Upper lobe of left lung (tissue), 6 donors: ENCODE data around the gene ZNF639. TPM values are rescaled to one million over a fixed set of nuclear protein-coding genes. Genes with fewer than 3 reads are reported as not detected.

Source experiments
- ATAC-seq, 2 donors: fragments of 200-7000 bp; cut with Tn5 transposase; one replicate each; pipeline ENCODE4 v1.9.1; 2022; ENCODE audit warnings: mild to moderate bottlenecking in 2 of 2, moderate library complexity in 2 of 2; ENCODE audit not compliant: low FRiP score in 2 of 2
- DNase-seq, 2 donors: peaks; one replicate each; pipeline ENCODE4 v3.0.0-alpha.2; 2019 to 2020
- H3K27ac ChIP-seq, 4 donors: fragments of 200-600 bp; sonication (generic); one replicate each; pipeline ENCODE4 v1.5.1; 2016 to 2019
- H3K27me3 ChIP-seq, 4 donors: fragments of 200-600 bp; sonication (generic); one replicate each; pipeline ENCODE4 v1.5.1; 2017 to 2019
- H3K36me3 ChIP-seq, 4 donors: fragments of 200-600 bp; sonication (generic); one replicate each; pipeline ENCODE4 v1.5.1; 2016 to 2019
- H3K4me1 ChIP-seq, 4 donors: fragments of 200-600 bp; sonication (generic); one replicate each; pipeline ENCODE4 v1.5.1; 2018 to 2019
- H3K4me3 ChIP-seq, 4 donors: fragments of 200-600 bp; sonication (generic); one replicate each; pipeline ENCODE4 v1.5.1; 2017 to 2019; ENCODE audit warnings: mild to moderate bottlenecking in 2 of 4, moderate library complexity in 1 of 4
- H3K9me3 ChIP-seq, 4 donors: fragments of 200-600 bp; sonication (generic); one replicate each; pipeline ENCODE4 v1.5.1; 2018 to 2019
- CTCF ChIP-seq, 6 experiments: fragments of 450-650 bp in 4 of 6; fragments of 200-600 bp in 2 of 6; sonication (generic) in 2 of 6; IDR thresholded peaks; one replicate each; pipeline ENCODE4 v1.5.1; 2016 to 2019; ENCODE audit warnings: antibody characterized with exemption in 6 of 6
- EP300 ChIP-seq, 4 donors: sonication (generic); formaldehyde crosslinking; IDR thresholded peaks; one replicate each; pipeline ENCODE4 v1.5.1; 2017; ENCODE audit warnings: antibody characterized with exemption in 4 of 4, control low read depth in 2 of 4
- POLR2A ChIP-seq, 4 donors: fragments of 450-650 bp; IDR thresholded peaks; one replicate each; pipeline ENCODE4 v1.5.1; 2016 to 2017; ENCODE audit warnings: antibody characterized with exemption in 4 of 4, mild to moderate bottlenecking in 2 of 4
- POLR2AphosphoS5 ChIP-seq, 2 donors: sonication (generic); formaldehyde crosslinking; IDR thresholded peaks; one replicate each; pipeline ENCODE4 v1.5.1; 2017; ENCODE audit warnings: antibody characterized with exemption in 2 of 2
- WGBS, 2 donors: methylation state at CpG; one replicate each; pipeline ENCODE4 v1.1.5; 2017 to 2018; 5-methylcytosine and 5-hydroxymethylcytosine counted together
- total RNA-seq, 6 donors: library from RNA; depleted of rRNA in 4 of 6; stranded (reverse); fragments of >200 nt in 4 of 6; gene quantifications; one replicate each; pipeline versions ENCODE4 v1.1.0 to v1.2.1, GENCODE V29; 2016 to 2021
- donor health status: DM: no; HTN: no; CAD: no; lungs with moderate emphysema.
- donor health status: DM: no; HTN: yes; CAD: no; lungs with severe emphysema.

Gene ZNF639
- total RNA-seq, 6 donors from 2014 or later: 12.0 to 57.3 (median 23.7) TPM

GRCh38 chr3:179347345-179348194 is 24.7 kb downstream of the ZNF639 start, which contains the start of gene MFN1:
TSS of gene MFN1 (plus strand) at chr3:179347709. CDS start at chr3:179348852, 1,143 bp downstream.
- peak; percentile 91 to 93 for TF ChIP-seq POLR2AphosphoS5 (IDR thresholded peaks at IDR 0.05)
- TF ChIP-seq CTCF (IDR thresholded peaks at IDR 0.05): no peak
- TF ChIP-seq EP300 (IDR thresholded peaks at IDR 0.05): no peak
- TF ChIP-seq POLR2A (IDR thresholded peaks at IDR 0.05): peak in 3 of 4 donors; percentile 60 to 85 (median 81)
- ATAC-seq (peak; percentile 99 to 100), DNase-seq (peak; percentile 94 to 97)
- Histone ChIP-seq H3K4me1 (peaks cover 8 to 14% (median 13%) of the 10 kb centered on the region in 4 donors), H3K27me3 (no peaks in the 10 kb centered on the region), H3K27ac (peak within 1 kb of the TSS; percentile 80 to 94 (median 88)), H3K4me3 (peak within 1 kb of the TSS; percentile 73 to 92 (median 75)), H3K9me3 (no peaks in the 10 kb centered on the region), H3K36me3 (peaks cover 6 to 24% (median 10%) of the 10 kb centered on the region in 4 donors)
- WGBS, 2 donors: 0 to 2% methylated on average over 17 to 63 of the region's 63 CpGs

- H3K4me1 ChIP-seq: peaks cover 8 to 14% (median 13%) of the 10 kb centered on the region in 4 donors
- peaks cover 9 to 32% (median 18%) of the 10 kb centered on the region in 4 donors for H3K36me3 ChIP-seq
- ATAC-seq: peak; percentile 18 to 76
- no peaks in the 10 kb centered on the region for H3K27me3 ChIP-seq
- no peaks in the 10 kb centered on the region for H3K9me3 ChIP-seq
- TF ChIP-seq CTCF (IDR thresholded peaks at IDR 0.05) (no peak), POLR2AphosphoS5 (IDR thresholded peaks at IDR 0.05) (no peak), EP300 (IDR thresholded peaks at IDR 0.05) (no peak), POLR2A (IDR thresholded peaks at IDR 0.05) (no peak)
- H3K27ac ChIP-seq: peak overlapping the region; percentile 80 to 94 (median 88)
- WGBS, 2 donors: 33 to 34% methylated on average over 5 of the region's 5 CpGs
- DNase-seq: peak in 1 of 2 donors; percentile 40
- peak overlapping the region; percentile 73 to 92 (median 75) for H3K4me3 ChIP-seq
These were observed 25.6 kb downstream of the ZNF639 start for GRCh38 chr3:179348325-179349013.

GRCh38 chr3:179355996-179356395 is 33.2 kb downstream of the ZNF639 start:
- Histone ChIP-seq H3K27ac (no peak overlapping the region), H3K4me1 (peaks cover 0 to 4% (median 2%) of the 10 kb centered on the region in 4 donors), H3K27me3 (no peaks in the 10 kb centered on the region), H3K36me3 (peaks cover 16 to 96% (median 66%) of the 10 kb centered on the region in 4 donors), H3K4me3 (no peak overlapping the region), H3K9me3 (no peaks in the 10 kb centered on the region)
- no peak for TF ChIP-seq CTCF (IDR thresholded peaks at IDR 0.05)
- TF ChIP-seq EP300 (IDR thresholded peaks at IDR 0.05): no peak
- no peak for TF ChIP-seq POLR2AphosphoS5 (IDR thresholded peaks at IDR 0.05)
- TF ChIP-seq POLR2A (IDR thresholded peaks at IDR 0.05): no peak
- ATAC-seq: no peak
- no peak for DNase-seq
- 88 to 100% methylated on average over 1 of the region's 1 CpG for WGBS, 2 donors

GRCh38 chr3:179363332-179363731 is 40.5 kb downstream of the ZNF639 start:
- H3K27ac ChIP-seq: no peak overlapping the region
- no peak for TF ChIP-seq EP300 (IDR thresholded peaks at IDR 0.05)
- no peak for TF ChIP-seq POLR2A (IDR thresholded peaks at IDR 0.05)
- no peak for TF ChIP-seq CTCF (IDR thresholded peaks at IDR 0.05)
- TF ChIP-seq POLR2AphosphoS5 (IDR thresholded peaks at IDR 0.05): no peak
- no peaks in the 10 kb centered on the region for H3K9me3 ChIP-seq
- DNase-seq: no peak
- 96% methylated on average over 5 of the region's 5 CpGs for WGBS, 2 donors
- H3K4me1 ChIP-seq: no peaks in the 10 kb centered on the region
- no peak for ATAC-seq
- H3K27me3 ChIP-seq: no peaks in the 10 kb centered on the region
- no peak overlapping the region for H3K4me3 ChIP-seq
- H3K36me3 ChIP-seq: peaks cover 28 to 99% (median 53%) of the 10 kb centered on the region in 4 donors
